GM19438 (cell line): ENCODE measurements around the gene CREB3L1.
A peak's percentile ranks its signal among the peaks of the same experiment; 100 is the strongest.
"Not testable (repeated sequence)": the region's sequence is repeated elsewhere in the genome, so short reads cannot be mapped to it uniquely, and the experiment has no call there.

Experiments used
- ATAC-seq: cut with Tn5 transposase; IDR thresholded peaks from one replicate; pipeline ENCODE4 v1.9.1; 2021; ENCODE audit warnings: low read depth; ENCODE audit not compliant: unreplicated experiment

The CREB3L1 gene

DNA sequence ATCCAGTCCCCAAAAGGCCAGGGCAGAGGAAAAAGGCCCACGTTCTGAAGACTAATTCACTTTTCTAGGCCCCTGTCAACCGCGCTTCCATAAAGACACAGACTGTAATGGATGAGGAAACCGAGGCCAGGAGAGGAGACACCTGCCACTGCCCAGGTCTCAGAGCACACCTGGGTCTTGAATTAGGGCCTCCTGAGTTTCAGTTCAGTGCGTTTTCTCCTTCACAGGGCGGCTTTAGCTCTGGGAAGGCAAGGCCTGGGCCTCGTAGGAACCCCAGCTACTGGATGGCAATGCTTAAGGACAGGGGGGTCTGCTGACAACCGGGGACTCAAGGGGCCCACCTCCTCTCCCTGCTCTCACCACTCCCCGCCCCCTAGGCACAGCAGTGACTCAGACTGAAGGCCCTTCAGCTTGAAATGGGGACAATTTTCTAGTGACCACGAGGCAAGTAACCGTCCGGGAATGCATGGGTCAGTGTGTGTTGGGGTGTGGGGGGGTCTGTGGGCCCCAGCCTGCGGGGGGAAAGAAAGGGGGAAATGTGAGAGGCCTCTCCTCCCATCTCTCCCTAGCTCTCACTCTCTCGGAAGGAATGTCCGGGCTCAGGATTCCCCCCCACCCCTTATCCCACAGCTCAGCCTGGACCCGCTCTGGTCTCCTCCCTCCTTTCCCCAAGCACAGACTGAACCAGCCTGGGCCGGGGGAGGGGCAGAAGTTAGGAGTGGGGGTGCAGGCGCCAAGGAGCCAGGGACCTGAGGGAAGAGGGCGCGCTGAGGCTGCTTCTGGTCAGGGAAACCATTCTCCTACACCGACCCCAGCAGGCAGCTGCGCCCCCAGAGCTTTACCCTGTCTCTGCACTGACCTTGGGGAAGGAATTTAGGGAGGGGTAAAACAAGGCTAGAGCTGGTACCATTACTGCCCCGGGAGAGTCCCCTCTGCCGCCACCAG lies 17.2 kb downstream of the CREB3L1 start:
- ATAC-seq = no peak

DNA sequence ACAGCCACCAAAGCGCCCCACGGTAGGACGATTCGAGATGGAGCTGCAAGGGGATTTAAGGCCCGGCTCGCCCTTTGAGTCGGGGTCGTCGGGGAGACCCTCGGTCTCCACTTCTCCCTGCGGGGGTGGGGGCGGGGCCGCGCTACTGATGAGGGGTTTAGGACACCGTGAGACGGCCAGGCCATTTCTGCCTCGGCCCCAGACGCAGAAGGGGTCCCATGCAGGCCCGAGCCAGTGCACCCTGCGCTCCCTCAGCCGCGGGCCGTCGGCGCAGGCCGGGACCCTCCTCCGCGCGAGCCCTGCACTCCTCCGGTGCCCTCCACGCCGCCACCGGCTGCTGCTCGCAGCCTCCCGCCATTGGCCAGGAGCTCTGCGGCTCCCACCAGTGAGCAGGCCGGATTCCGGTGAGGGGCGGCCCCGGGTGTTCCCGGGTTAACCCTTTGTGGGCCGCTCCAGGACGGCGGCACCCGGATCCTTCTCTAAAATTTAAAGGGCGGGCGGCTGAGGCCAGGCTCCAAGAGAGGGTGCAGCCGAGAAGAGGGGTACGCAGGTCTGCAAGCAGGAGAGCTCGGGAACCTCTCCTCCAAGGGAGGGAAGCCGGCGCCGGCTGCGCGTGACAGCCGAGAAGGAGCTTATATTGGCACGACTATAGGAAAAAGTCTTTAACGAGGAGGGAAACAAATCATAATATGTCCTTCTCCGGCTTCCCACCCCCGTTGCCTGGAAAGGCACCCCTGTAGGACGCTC lies 18.0 kb downstream of the CREB3L1 start:
- peak; percentile 78 for ATAC-seq

DNA sequence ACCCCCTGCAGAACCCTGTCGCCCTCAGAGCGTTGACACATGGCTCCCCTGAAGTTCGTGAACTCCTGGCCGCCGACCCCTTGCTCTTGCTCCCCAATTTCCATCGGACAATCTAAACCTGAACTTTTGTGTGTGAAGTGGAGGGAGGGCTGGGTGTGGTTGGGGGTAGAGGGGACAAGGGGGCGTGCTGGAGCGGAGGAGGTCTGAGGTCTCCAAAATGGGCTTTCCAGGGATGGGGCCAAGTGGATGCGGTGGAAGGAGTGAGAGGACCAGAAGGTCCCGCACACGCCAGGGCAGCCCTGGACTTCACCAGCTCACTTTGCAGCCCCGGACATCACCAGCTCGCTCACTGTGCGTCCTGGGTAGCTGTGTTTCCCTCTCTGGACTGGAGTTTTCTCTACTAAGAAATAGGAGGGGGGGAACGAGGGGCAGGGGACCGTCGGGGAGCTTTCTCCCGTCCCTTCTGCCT lies 18.6 kb downstream of the CREB3L1 start:
- no peak for ATAC-seq

DNA sequence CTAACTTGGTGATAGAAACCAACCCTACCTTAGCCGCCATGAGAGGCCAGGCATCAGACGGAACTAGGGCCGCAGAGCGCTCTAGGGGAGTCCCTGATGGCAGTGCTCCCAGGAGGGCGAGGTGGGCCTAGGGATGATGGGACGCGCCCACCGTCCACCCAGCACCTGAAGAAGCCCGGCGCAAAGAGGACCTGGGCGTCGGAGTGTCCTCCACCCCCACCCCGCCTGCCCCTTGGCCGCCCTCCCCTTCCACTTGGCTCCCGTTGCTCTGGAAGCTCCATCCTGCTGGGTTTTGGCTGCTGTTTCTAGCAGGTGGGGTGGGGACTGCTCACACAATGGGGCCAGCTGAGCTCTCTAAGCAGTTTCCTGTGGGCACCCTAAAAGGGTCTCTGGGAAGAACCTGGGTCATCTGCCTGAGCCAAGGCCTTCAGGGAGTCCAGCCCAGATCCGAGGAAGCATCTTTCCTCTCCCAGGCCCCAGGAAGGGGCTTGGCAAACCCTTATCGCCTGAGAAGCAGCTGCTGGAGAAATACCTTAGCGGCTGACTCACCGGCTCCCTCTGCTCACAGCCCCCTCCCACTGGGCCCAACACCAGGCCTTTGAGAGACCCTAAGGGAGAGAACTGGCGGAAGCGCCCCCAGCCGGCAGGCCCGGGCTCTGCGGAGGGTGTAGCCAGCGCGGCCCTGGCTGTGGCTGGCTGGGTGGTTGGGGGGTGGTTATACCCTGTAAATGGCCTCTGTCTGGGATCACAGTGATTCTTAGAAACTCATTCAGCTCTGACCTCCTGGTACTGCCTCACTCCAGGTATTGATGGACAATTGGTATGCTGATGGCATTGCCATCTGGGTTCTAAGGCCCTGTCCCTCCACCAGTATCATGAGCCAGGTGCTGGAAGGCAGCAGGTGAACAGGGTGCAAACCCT lies 19.3 kb downstream of the CREB3L1 start:
- ATAC-seq = no peak

DNA sequence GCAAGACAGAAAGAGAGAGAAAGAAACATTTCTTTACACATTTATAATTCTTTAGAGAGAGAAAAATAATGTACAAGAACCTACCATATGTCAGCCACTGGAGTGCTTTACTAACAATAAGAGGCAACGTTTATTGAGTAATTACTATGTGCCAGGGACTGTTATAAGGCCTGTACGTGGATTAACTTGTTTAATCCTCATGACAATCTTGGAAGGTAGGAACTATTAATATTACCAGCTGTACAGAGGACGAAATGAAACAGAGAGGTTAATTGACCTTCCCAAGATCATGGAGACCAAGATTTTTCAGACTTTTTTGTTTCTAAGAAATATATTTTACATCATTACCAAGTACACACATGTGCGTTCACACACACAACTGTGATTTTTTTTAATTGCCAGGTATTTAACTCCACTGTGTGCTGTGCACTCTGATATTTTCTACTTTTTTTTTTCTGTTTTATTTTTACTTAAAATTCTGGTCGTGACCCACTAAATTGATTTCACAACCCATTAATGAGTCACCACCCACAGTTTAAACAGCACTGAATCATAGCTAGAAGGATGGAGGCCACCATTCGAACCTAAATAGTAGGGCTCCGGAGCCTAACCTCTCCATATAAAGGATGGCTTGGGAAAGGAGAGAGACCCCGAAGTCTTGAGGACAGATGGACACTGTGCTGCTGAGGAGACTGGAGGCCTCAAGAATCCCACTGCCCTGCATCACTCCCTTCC lies 21.4 kb downstream of the CREB3L1 start:
- no peak for ATAC-seq

DNA sequence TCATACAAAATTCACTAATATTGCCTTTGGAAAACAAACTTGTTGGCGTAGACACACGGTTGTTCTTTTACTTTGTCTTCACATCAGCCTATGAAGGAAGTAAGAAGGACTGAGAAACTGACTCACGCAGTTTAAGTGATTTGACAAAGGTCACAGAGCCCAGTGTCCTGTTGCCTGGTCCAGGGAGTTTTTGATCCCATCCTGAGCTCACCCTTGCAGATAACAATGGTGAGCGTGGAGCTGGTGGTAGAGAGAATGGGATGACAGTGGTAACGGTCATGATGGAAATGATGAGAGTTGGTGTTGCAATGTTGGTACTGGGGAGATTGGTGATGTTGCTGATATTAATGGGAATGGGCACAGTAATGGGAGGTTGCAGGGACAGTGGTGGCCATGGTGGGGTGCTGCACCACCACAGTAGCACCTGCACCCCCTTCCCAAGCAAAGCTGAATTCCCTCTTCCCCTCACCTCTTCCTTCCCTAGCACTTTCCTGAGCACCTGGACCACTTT lies 22.0 kb downstream of the CREB3L1 start:
- ATAC-seq = no peak

DNA sequence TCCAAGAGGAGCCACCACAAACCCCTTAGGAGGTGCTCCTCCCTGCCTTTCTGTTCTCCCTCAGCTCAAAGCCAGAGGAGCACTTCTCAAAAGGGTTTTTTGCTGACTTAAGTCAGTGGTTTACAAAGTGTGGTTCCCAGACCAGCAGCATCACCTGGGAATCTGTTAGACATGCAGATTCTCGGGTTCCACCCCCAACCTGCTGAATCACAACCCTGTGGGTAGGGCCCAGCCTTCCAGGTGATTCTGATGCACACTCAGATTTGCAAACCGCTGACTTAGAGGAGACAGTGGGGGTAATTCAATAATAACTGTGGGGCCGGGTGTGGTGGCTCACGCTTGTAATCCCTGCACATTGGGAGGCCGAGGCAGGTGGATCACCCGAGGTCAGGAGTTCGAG lies 22.8 kb downstream of the CREB3L1 start:
- no peak for ATAC-seq

DNA sequence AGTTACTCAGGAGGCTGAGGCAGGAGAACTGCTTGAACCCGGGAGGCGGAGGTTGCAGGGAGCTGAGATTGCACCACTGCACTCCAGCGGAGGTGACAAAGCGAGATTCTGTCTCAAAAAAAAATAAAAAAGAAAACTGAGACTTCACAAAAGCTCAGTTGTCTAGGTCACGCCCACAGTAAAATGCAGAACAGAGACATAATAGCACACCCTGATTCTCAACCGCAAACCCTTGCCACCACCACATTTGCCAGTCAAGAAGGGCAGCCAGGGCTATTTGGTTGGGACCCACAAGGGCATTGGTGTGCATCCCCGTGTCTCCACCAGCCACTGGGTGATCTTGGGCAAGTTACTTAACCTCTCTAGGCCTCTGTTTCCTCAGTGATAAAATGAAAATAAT lies 25.4 kb downstream of the CREB3L1 start:
- peak; percentile 91 for ATAC-seq

DNA sequence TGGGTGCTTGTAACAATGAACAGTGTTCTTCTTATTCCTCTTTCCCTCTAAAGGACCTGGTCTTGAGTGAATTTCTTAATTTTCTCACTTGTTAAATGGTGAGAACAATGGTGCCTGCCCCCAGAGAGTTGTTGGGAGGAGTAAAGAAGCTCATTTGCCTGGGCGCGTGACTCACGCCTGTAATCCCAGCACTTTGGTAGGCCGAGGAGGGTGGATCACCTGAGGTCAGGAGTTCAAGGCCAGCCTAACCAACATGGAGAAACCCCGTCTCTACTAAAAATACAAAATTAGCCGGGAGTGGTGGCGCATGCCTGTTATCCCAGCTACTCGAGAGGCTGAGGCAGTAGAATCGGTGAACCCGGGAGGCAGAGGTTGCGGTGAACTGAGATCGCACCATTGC lies 26.6 kb downstream of the CREB3L1 start:
- not testable (repeated sequence) for ATAC-seq

DNA sequence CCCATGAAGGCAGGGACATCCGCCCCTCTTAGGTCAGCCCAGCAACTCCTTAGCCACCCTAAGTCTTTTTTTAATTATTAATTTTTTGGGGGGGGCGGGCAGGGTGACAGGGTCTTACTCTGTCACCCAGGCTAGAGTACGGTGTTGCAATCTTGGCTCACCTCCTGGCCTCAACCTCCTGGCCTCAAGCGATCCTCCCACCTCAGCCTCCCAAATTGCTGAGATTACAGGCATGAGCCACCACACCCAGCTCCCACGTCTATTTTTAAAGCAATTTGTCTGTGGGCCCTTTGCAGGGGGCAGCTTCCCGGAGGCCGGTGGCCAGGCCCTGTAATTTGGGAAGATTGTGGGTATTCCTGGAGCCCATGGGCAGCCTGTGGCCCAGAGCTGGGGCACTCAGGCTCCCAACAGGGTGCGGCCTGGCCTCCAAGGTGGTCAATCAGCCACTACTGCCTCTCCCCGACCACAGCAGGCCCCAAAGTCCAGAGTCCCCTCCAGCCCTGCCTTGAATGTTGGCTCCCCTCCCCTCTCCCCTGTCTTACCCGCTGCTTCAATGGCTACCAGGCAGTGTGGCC lies 27.2 kb downstream of the CREB3L1 start:
- no peak for ATAC-seq

DNA sequence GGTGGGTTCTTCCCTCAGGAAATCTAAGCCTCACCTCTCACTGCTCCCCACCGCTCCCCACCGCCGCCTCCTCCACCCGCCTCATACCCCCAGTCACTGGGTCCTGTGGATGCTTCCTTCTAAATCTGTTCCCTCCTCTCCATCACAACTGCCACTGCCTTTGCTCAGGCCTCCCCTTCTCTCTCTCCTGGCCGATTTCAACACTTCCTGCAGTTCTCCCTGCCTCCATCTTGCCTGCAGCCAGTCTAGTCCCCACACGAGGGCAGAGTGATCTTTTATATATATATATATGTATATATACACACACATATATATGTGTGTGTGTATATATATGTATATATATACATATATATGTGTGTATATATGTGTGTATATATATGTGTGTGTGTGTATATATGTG lies 27.8 kb downstream of the CREB3L1 start:
- ATAC-seq = no peak

DNA sequence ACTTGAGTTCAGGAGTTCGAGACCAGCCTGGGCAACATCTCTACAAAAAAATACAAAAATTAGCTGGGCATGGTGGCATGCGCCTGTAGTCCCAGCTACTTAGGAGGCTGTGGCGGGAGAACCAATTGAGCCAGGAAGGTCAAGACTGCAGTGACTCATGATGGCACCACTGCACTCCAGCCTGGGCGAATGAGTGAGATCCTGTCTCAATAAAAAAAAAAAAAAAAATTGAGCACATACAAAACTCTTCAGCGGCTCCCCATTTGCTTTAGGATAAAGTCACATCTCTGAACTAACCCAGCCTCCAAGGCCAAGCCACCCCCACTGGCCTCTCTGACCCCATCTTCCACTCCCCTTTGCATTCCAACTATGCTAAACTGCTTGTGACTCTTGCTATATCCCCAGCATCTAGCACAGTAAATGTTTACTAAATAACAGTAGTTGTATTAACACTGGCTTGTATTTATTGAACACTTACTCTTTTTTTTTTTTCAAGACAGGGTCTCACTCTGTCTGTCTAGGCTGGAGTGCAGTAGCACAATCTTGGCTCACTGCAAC lies 28.9 kb downstream of the CREB3L1 start:
- no peak for ATAC-seq

DNA sequence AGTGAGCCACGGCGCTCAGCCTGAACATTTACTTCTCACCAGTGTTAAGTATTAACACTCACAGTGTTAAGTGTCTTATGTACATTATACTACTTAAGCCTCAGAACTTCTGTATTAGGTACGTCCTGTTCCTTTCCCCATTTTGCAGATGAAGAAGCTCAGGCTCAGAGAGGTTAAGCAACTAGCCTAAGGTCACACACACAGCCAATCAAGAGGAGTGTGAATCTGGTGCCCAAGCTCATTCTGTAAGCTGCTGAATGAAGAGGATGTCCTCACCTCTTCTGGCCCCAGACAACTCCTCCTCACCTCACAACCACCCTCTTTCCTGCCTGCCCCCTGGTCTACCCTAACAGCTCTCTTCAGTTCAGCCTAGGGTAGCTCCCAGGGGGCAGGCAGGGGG lies 29.9 kb downstream of the CREB3L1 start:
- ATAC-seq = no peak

DNA sequence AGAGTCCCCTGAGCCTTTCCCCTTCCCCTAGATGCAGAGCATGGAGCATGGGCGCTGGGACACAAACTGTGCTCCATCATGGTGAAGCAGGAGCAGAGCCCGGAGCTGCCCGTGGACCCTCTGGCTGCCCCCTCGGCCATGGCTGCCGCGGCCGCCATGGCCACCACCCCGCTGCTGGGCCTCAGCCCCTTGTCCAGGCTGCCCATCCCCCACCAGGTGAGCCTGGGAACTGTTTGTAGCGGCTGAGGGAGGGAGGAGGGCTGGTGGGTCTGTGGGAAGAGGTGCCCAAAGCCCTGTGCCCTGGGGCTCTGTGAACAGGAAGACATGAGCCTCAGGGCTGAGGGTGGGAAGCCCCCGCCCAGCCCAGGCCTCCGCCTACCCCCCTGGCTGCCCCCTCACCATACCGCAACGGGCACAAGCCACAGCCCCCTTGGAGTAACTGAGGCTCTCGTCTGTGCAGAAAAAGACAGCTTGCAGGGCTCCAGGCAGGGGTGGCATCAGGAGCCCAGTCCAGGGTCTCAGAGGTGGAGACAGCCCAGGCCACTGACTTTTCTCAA lies 30.4 kb downstream of the CREB3L1 start:
- ATAC-seq = no peak

DNA sequence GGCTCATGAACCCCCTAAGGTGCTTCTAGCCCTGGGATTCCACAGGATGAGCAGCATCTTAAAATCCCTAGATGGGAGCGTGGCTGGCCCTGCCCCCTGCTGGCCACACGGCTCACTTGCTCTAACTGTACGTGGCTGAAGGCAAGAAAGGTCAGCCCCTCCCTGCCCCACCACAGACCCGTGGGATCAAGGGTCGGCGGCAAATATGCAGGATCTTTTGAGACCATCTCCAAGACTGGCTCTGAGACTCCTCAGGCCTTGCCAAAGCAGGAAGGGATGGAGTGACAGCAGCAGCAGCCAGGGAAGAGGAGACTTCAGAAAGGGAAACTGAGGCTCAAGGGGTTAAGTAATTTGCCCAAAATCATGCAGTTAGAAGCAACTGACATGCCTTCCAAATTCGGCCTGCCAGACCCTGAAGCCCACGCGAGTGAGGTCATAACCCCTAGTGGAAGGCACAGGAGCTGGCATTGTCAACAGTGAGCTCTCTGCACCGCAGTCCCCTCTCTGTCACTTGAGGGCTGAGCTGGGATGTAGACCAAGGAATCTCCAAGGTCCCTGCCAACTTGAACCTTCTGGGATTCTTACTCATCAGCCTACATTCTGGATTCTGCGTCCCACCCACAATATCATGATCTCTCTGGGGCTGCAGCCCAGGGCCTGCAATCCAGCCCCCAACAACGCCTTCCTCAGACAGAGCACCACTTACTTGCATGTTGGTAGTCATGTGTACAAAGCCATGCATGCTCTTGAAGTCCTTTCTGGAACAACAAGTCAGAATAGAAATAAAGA lies 31.4 kb downstream of the CREB3L1 start:
- ATAC-seq = no peak

DNA sequence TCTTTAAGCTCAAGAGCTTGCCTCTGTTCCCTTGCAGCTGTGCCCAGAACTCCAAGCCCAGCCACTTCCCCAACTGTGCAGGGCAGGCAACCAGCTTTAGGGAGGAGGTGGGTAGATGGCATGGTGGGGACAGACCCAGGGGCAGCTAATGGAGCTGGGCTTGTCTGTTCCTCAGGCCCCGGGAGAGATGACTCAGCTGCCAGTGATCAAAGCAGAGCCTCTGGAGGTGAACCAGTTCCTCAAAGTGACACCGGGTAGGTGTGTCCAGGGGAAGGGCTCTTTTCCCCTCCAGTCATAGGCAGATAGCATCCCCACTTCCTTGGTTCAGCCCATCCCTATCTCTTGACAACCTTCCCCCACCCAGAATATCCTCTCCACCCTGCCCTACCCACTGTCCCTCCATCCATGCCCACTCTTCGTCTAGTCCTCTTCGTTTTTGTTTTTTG lies 32.4 kb downstream of the CREB3L1 start:
- ATAC-seq = no peak

DNA sequence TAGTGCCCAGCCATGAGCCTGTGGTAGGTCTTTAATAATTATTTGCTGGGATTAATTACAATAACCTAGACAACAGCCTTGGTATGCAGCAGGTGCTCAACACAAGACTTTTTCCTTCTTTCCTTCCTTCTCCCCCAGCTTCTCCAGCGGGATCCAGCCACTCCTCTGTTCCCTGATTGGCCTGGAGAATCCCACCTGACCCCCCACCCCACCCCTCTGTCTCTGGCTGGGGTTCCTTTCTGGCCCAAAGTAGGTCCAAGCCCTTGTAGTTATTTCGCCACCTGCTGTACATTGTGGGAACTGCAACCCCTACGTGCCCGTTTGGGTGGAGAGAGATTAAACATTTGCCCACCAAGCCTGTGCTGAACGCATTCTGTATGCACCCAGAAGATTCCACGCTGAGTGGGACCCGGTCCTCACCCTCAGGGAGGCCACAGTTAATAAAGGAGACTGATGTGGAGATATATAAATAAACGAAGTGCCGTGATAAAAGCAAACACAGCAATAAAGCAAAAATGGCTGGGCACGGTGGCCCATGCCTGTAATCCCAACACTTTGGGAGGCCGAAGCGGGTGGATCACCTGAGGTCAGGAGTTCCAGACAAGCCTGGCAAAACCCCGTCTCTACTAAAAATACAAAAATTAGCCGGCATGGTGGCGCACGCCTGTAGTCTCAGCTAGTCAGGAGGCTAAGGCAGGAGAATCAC lies 37.7 kb downstream of the CREB3L1 start:
- ATAC-seq = no peak
